Frontal cortex (tissue), 4 donors: Measurements from ENCODE around the gene SGPP1. TPM values are rescaled to one million over a fixed set of nuclear protein-coding genes. Genes with fewer than 3 reads are reported as not detected.
A peak's percentile ranks its signal among the peaks of the same experiment; 100 is the strongest.
"Not testable (repeated sequence)": the region's sequence is repeated elsewhere in the genome, so short reads cannot be mapped to it uniquely, and the experiment has no call there.

Source experiments
- DNase-seq, 2 donors: peaks; one replicate each; pipeline ENCODE4 v3.0.0; 2012; ENCODE audit warnings: low spot score in 2 of 2
- FAIRE-seq: peaks from 2 replicates; lab custom pipeline; 2012; peaks lifted over from hg19 to GRCh38; lab: Jason Lieb, UNC
- total RNA-seq: library from RNA; depleted of rRNA; stranded (reverse); fragments of >200 nt; gene quantifications from one replicate; pipeline ENCODE4 v1.2.3, GENCODE V29; 2014
- donor health status: control.
- donor health status: control.
- donor health status: control.

The SGPP1 gene, protein sequence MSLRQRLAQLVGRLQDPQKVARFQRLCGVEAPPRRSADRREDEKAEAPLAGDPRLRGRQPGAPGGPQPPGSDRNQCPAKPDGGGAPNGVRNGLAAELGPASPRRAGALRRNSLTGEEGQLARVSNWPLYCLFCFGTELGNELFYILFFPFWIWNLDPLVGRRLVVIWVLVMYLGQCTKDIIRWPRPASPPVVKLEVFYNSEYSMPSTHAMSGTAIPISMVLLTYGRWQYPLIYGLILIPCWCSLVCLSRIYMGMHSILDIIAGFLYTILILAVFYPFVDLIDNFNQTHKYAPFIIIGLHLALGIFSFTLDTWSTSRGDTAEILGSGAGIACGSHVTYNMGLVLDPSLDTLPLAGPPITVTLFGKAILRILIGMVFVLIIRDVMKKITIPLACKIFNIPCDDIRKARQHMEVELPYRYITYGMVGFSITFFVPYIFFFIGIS
- 36.7 TPM for total RNA-seq

DNA sequence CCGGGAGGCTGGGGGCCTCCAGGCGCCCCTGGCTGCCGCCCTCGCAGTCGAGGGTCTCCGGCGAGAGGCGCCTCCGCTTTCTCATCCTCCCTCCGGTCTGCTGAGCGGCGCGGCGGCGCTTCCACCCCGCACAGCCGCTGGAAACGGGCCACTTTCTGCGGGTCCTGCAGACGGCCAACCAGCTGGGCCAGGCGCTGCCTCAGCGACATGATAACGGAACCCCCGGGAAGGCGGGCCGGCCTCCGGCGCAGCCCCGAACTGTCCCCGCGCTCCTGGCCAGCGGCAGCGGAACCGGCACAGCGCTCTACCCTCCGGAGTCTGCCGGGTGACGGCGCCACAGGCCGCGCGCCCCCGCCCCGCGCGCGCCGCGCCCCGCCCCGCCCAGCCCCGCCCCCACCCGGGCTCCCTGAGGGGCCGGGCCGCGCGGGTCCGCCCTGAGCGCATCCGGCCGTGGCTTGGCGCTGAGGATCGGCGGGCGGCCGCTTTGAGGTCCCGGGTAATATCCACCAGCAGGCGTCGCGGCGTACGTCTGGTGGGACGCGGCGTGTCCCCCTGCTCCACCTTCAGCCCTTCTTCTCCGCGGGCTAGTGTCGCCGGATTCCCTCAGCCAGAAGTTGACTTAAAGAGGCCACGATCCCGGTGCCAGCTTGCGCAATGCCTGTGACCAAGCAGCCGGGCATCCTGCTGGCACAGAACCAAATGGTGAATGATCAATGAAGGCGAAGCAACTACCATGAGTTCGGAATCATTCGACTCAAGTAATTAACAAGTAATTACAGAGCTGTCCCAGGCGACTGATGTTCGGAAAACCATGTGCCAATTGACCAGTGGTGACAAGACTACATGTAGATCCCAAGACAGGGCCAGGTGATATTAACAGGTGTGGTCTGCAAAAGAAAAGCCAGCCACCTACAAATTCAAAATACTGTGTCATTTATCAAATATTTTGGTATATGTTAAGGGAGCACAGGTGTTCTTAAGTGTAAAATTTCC, at the start of gene SGPP1:
Gene SGPP1, minus strand, starts transcription at position 330 of the 993 bp plus-strand sequence. Its CDS starts 121 bp downstream, at position 209.
- FAIRE-seq (no peak), DNase-seq (peak; percentile 88 to 92)

DNA sequence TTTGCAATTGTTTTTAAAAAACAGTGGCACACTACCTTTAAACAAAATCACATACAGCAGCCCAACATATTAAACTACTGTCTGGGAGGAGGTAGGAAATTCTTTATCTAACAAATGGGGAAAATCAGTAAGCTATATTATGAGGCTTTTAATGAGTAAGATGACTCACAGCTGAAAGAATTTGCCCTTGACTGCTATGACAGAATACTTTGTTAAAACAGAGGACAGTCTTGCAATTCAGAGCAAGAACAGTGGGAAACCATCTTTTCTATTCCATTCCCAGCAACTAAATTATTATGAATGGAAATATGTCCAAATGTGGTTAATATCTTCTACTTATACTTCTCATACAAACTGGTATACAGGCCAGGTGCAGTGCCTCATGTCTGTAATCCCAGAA, 49.2 kb upstream of the SGPP1 start:
- FAIRE-seq (no peak), DNase-seq (no peak)

DNA sequence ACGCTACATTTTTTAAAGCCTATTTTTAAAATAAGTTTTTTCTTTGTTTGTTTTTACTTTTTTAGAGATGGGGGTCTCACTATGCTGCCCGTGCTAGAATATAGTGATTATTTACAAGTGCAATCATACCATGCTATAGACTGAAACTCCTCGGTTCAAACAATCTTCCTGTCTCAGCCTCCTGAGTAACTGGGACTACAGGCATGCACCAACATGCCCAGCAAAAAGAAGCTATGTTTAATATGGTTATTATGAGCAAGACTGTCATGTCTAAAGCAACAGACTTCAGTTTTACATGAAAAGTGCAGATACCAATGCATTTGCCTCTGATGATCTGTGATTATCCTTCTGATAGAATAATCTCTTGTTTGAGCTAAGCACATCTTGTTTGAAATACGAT, 45.6 kb upstream of the SGPP1 start:
- no peak for FAIRE-seq
- no peak for DNase-seq

DNA sequence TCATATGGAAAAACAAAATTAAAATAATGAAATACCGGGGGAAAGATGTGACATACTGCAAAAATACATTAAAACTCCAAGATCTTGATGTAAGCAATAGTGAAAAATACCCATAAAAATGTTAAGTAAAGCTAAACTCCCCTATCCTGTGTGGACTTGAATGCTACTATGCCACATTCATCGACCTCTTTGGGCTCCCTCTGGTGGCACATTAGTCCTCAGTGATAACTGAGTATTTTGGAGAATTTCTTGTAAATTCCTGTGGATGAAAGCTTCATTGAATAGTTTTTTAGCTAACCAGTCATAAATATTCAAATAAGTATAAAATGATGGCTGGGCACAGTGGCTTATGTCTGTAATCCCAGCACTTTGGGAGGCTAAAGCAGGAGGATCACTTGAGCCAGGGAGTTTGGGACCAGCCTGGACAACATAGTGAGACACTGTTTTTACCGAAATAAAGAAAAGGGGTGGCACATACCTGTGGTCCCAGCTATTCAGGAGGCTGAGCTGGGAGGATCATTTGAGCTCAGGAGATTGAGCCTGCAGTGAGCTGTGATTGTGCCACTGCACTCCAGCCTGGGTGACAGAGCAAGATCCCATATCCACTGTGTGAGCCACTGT, 42.4 kb upstream of the SGPP1 start:
- FAIRE-seq (no peak), DNase-seq (peak in 1 of 2 donors; percentile 28)

DNA sequence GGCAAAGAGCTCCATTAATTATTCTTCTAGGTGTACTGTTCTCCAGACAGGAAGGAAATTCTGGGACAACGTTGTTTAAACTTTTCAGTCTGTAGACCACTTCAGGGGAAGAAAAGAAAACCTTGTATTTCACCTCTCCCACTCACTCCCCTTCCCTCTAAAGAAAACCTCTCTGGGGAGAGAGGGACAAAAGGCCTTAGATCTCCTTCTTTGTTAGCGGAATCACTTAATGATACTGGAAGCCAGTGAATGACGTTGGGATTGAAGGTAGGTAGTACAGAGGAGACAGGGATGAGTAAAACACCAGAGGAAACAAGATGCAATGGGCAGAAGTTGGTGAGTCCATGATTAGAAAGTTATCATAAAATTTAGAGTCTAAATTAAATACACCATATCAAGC, 38.7 kb upstream of the SGPP1 start:
- FAIRE-seq = no peak
- no peak for DNase-seq

DNA sequence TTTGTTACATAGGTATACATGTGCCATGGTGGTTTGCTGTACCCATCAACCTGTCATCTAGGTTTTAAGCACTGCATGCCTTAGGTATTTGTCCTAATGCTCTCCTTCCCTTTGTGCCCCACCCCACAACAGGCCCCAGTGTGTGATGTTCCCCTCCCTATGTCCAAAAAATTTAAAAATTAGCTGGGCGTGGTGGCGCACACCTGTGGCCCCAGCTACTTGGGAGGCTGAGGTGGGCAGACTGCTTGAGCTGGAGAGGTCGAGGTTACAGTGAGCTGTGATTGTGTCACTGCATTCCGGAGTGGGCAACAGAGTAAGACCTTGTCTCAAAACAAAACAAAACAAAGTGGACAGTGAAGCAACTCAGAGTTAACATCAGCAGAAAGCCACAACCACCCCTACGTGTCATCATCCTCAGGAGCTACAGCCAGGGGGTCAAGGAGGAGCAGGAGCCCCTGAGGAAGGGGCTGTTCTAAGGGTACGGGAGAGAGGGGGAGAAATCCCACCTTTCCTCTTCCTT, 36.8 kb upstream of the SGPP1 start:
- FAIRE-seq = no peak
- no peak for DNase-seq

DNA sequence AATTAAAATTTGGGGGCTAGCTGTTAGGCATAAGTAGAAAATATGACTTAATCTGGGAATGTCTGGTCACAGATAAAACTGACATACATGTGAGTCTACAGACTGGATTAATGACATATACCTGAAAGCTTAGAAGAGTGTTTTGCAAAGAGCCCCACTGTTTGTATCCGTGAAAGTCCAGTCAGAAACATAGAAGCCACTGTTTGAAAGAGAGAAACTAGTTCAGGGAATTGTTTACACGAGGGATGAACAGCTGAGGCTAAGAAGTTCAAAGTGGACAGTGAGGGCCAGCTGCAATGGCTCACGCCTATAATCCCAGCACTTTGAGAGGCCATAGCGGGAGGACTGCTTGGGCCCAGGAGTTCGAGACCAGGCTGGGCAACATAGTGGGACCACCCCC, 36.2 kb upstream of the SGPP1 start:
- FAIRE-seq (no peak), DNase-seq (no peak)

DNA sequence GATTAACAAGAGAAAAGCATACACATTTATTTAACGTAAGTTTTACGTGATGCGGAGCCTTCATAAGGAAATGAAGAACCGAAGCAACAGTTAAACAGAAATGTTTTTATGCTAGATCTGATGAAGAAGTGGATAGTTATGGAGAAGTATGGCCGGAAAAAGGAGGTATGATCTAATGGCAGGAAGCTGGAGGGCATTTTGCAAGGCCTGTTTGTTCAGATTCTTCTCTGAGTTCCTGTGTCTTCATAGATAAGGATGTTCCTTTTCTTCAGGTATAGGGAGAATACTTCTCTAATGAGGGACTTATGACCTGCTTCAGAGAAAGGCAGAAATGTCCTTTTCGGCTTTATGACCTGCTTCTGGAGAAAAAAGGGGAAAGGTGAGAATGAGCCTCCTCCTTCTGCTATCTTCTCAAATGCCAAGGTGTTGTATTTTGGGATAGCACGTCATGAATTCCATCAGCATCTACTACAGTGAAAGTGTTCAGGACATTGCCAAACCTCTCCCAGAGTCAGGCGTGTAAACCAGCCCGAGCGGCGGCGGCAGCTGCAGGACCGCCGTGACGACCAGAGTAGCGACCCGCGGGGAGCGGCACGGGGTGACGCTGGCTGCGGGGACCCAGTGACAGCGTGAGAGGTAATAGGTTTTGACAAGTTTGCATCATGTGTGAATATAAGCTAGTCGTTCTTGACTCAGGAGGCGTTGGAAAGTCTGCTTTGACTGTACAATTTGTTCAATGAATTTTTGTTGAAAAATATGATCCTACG, 33.7 kb upstream of the SGPP1 start:
- no peak for FAIRE-seq
- no peak for DNase-seq

DNA sequence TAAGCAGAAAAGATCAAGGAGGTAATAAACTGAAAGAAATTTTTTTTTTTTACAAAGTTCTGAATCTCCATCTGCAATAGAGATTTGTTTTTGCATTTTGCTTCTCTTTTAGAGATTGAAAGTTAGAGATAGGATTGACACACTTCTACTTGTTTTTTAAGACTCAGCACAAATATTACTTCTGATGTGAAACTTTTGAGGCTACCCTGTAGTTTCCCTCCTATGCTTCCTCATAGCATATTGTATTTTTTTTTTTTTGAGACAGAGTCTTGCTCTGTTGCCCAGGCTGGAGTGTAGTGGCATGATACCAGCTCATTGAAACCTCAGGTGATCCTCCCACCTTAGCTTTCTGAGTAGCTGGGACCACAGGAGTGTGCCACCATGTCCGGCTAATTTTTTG, 32.1 kb upstream of the SGPP1 start:
- FAIRE-seq = no peak

DNA sequence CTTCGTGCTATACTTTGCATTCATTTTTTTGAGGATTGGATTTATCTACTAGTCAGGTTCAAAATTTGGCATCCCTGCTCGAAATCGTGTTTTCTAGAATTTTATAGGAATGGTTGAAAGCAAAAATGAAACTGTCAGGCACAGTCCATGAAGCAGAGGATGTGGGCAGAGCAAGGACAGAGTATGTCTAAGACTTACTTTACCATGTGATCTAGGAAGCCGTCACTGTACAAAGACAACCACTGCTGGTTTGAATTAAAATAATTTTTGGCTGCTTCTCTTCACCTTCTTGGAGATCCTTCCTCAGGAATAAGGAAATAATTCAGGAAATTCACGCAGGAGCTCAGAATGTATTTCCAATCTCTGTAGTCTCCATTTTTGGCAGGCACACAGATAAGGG, 31.6 kb upstream of the SGPP1 start:
- DNase-seq = no peak
- FAIRE-seq = no peak

More for the DNA sequence above, 32.1 kb upstream of the SGPP1 start:
- DNase-seq = no peak

DNA sequence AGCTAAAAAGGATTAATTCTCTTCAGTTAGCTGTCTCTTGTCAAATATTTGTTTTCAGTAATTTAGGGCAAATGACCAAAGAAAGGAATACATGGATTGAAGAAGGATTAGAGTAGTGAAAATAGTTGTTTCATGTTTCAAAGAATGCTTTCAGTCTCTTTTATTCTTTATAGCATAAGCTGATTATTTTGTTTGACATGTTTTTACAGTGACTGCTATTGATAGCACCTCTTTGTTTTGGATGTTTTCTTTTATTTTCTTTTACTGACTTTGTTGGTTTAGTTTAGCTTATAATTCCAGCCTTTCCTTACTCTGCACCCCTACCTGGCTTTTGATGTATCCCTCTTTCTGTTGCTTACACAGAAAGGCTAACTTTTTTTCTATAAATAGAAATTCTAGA, 29.3 kb upstream of the SGPP1 start:
- FAIRE-seq (no peak), DNase-seq (no peak)

DNA sequence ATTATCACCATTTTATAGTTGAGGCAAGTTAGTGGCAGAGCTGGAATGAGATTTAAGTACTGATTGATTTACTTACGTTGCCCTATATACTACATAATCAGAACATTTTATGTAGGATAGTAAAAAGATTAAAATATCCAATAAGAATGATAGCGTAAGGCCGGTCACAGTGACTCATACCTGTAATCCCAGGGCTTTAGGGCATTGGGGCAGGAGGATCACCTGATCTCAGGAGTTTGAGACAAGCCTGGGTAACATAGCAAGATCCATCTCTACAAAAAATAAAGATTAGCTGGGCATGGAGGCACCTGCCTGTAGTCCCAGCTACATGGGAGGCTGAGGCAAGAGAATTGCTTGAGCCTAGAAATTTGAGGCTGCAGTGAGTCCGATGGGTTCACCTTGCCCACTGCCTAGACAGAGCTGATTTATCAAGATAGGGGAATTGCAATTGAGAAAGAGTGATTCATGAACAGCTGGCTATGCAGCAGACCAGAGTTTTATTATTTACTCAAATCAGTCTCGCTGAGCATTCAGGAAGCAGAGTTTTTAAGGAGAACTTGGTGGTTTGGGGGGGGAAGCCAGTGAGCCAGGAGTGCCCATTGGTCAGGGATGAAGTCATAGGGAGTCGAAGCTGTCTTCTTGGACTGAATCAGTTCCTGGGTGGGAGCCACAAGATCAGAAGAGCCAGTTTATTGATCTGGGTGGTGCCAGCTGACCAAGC, 24.7 kb upstream of the SGPP1 start:
- no peak for DNase-seq
- no peak for FAIRE-seq

DNA sequence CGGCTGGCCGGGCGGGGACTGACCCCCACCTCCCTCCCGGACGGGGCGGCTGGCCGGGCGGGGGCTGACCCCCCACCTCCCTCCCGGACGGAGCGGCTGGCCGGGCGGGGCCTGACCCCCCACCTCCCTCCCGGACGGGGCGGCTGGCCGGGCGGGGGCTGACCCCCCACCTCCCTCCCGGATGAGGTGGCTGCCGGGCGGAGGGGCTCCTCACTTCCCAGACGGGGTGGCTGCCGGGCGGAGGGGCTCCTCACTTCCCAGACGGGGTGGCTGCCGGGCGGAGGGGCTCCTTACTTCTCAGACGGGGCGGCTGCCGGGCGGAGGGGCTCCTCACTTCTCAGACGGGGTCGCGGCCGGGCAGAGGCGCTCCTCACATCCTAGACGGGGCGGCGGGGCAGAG, 23.2 kb upstream of the SGPP1 start:
- not testable (repeated sequence) for DNase-seq, FAIRE-seq

DNA sequence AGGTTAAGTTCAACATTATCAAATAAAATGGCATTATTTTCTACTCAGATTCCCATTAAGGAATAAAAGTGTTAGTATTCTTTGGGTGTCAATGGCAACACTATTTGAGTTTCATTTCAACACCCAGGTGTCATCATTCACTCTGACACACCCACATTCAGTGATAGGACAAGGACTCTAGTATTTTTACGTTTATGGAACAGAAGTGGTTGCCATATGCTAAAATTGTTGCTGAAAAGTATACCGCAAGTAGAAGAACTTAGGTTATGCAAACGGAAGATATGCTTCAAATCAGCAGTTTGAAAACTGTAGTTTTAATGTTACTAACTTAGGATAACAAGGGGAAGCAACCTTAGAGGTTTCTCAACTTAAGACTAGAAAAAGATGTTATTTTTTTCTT, 20.0 kb upstream of the SGPP1 start:
- FAIRE-seq = no peak
- no peak for DNase-seq

DNA sequence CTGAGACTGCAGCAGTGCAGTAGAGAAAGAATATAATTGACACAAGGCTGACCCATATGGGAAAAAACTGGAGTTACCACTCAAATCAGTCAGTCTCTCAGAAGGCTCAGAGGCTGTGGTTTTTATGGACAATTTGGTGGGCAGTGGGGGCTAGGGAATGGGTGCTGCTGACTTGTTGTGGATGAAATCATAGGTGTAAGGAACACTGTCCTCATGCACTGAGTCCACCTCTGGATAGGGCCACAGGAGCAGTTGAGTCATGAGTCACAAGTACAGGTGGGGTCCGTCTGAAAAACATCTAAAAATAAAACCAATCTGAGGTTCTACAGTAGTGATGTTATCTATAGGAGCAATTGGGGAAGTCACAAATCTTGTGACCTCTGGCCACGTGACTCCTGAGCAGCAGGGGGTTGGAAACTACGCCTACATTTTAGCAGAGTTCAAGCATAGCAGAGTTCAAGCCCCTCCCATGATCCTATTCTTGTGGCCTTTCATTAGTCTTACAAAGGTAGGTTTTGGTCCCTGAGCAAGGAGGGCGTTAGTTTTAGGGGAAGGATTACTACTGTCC, 18.1 kb upstream of the SGPP1 start:
- FAIRE-seq (no peak), DNase-seq (no peak)

DNA sequence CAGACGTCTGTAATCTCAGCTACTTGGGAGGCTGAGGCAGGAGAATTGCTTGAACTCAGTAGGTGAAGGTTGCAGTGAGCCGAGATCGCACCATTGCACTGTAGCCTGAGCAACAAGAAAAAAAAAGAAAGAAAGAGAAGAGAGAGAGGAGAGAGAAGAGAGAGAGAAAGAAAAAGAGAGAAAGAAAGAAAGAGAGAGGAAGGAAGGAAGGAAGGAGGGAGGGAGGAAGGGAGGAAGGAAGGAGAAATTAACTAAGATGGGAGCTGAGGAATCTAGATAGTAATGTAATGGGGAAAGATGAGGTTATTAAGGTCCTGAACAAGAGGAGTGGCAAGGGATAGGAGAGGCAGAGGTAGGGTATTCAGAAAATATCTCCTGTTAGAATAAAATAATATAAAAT, 17.4 kb upstream of the SGPP1 start:
- no peak for FAIRE-seq
- no peak for DNase-seq

DNA sequence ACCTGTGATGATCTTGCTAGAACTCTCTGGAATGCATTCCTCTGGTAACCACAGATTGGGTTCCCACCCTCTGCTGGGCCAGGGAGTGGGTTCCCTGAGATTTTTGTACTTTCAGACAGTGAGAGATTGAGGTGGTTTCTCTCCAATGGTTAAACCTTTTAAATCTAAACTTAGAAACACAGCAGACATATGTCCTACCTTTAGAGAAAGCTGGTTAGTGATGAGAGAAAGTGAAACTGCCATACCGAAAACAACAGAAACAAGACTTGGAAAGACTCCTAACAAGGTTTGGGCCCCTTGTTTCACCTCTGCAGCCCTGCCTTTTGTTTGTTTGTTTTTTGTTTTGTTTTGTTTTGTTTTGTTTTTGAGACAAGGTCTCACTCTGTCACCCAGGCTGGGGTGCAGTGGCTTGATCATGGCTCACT, 9.7 kb upstream of the SGPP1 start:
- DNase-seq = no peak

DNA sequence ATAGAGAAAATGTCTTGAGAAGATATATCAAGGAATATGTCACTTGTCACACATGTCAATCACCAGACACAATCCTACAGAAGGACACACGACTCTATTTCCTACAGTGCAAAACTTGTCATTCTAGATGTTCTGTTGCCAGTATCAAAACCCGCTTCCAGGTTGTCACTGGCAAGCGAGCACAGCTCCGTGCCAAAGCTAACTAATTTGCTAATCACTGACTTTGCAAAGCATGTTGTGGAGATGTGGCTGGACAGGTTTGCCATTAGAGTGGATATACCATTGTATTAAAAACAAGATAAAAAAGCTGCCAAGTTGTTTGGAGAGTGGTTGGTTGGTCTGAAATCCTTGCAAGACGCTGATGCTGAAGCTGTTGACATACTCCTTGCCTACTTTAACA, 7.9 kb upstream of the SGPP1 start:
- no peak for FAIRE-seq
- no peak for DNase-seq

More for the DNA sequence above, 9.7 kb upstream of the SGPP1 start:
- no peak for FAIRE-seq
